AML-193 (cell line): ENCODE results near the gene TXNDC12.
A peak's percentile ranks its signal among the peaks of the same experiment; 100 is the strongest.
"Not testable (repeated sequence)": the region's sequence is repeated elsewhere in the genome, so short reads cannot be mapped to it uniquely, and the experiment has no call there.

Experiments
- DNase-seq, 2 experiments: peaks; one replicate each; lab custom pipeline; 2025; lab: John Stamatoyannopoulos, UW

The TXNDC12 gene

DNA sequence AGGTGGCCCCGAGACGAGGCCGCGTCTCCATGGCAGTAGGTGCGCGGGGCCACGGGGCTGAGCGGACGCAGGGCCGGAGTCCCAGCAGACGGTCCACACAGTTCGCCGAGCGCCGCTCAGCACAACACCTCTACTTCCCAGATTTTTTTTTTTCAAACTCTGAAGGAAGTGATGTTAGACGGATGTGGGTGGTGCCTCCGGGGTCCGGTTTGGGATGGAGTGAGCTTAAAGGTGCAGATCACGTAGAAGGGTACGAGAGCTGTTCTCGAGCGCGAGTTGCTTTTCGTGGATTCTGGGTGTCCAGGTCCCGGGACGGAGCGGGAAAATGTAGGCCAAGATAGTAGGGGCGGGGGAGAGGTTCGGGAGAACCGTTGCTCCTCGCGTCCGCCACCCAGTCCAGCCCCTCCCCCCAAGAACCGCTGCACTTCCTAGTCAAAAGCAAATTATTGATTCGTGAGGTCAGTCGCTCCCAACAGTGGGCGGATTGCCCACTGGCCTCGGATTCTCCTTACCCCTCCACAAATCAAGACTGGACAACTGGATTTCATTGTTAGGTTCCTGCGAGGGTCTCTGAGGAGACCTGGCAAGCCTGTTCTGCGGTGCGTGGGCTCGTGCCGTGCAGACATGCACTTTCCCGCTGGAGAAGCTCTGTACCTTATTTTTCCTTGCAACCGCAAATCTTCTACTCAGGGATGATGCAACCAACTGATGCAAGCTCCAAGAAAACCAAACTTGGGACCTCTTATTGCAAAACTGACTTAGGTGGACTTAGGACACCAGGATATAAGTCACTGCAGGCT is at the start of gene TXNDC12:
TXNDC12 (minus strand) TSS at position 126 of the 800 bp plus-strand sequence; CDS start at position 31, 95 bp downstream.
- peak; percentile 80 to 81 for DNase-seq

DNA sequence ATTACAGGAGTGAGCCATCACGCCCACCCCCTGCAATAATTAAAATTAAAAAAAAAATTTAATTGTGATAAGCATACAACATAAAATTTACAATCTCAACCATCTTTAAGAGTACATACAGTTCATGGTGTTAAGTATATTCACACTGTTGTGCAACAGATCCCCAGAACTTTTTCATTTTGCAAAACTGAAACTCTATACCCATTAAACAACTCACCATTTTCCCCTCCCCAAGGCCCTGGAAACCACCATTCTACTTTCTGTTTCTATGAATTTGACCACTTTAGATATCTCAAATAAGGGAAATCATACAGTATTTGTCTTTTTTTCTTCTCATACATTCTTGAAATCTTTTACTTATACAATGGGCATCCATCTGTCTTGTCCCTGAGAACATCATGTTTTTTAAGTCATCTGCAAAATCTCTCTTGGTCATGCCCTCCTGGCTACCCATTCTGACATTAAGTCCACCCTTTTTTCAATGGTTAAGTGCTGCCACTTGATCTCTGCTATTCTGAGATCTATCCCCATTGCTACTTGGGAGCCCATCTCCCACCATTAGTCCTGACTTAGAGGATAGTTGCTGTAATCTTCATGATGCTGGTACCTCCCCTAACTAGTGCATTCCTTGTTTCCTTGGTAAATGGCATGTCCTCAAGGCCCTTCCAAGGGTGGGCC is 47.5 kb upstream of the TXNDC12 start:
- no peak for DNase-seq

DNA sequence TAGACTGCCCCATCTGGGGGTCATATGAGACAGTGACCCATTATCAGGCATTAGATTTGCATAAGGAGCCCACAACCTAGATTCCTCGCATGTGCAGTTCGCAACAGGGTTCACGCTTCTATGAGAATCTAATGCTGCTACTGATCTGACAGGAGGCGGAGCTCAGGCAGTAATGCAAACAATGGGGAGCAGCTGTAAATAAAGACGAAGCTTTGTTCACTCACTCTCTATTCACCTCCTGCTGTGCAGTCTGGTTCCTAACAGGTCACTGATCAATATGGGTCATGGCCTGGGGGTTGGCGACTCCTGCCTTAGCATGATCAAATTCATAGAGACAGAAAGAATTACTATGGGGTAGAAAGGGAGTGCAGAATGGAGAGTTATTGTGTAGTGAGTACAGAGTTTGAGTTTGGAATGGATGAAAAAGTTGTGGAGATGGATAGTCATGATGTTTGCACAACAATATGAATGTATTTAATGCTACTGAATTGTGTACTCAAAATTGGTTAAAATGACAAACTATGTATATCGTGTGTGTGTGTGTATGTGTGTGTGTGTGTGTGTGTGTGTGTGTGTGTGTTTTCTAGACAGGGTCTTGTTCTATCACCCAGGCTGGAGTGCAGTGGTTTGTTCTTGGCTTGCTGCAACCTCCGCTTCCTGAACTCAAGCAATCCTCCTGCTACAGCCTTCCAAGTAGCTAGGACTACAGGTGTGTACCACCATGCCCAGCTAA is 43.3 kb upstream of the TXNDC12 start:
- no peak for DNase-seq

DNA sequence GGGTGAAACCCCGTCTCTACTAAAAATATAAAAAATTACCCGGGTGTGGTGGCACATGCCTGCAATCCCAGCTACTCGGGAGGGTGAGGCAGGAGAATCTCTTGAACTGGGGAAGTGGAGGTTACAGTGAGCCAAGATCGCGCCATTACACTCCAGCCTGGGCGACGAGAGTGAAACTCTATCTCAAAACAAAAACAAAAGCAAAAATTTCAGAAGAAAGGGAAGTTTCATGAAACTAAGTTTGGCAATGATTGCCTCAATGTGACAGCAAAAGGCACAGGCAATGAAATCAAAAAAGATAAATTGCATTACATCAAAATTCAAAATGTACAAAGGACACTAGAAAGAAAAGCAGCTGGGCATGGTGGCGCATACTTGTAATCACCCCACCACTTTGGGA is 41.2 kb upstream of the TXNDC12 start:
- no peak for DNase-seq

DNA sequence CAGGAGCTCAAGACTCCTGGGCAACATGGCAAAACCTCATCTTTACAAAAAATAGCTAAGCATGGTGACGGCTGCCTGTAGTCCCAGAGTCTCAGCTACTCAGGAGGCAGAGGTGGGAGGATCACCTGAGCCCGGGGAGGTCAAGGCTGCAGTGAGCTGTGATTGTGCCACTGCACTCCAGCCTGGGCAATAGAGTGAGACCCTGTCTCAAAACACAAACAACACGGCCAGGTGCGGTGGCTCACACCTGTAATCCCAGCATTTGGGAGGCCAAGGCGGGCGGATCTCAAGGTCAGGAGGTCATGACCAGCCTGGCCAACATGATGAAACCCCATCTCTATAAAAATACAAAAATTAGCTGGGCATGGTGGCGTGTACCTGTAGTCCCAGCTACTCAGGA is 39.3 kb upstream of the TXNDC12 start:
- DNase-seq = not testable (repeated sequence)

DNA sequence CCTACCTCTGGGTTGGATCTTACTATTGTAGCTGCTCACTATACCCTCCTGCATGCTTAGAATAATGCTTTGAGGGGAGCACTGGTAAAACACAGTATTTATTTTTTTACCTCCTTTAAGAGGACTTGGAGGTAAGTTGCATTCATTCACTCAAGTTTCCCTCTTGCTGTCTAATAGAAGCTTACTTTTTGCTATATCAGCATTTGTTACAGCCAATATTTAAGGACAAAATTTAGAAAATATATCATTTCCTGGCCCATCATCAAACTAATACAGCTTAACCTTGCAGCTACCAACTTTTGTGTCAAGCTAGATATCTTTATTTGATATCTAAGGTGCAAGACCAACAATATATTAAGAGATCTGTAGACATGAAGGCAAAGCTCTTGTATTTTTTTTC is 32.9 kb upstream of the TXNDC12 start:
- not testable (repeated sequence) for DNase-seq

DNA sequence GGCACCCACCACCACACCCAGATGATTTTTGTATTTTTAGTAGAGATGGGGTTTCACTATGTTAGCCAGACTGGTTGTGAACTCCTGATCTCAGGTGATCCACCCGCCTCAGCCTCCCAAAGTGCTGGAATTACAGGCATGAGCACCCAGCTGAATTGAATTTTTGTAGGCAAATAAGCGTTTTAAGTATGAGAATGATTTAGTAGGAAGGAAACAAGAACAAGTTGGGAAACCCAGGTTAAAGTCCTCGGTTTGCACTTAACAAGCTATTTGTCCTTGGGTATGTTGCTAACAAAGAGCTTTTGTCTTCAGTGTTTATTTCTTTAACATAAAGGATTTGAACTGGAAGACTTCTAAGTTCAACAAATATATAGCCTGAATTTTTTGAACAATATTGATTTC is 25.0 kb upstream of the TXNDC12 start:
- DNase-seq = no peak

DNA sequence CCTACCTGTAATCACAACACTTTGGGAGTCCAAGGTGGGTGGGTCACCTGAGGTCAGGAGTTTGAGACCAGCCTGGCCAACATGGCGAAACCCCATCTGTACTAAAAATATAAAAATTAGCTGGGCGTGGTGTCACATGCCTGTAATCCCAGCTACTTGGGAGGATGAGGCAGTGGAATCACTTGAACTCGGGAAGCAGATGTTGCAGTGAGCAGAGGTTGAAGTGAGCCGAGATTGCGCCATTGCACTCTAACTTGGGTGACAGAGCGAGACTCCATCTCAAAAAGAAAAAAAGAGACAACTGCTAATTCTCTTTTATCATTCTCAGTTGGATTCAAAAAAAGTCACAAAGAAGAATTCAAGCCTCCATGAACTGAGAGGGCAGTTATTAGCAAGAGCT is 22.3 kb upstream of the TXNDC12 start:
- not testable (repeated sequence) for DNase-seq

DNA sequence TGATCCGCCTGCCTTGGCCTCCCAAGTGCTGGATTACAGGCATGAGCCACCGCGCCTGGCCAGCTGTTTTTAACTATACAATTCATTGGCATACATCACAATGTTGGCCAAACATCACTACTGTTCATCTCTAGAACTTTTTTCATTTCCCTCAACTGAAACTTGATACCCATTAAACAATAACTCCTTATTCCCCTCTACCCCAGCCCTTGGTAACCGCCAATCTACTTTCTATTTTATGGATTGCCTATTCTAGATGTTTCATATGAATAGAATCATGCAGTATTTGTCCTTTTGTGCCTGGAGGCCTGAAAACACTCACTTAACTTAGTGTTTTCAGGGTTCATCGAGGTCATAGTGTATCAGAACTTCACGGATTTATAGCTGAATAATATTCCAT is 17.3 kb upstream of the TXNDC12 start:
- no peak for DNase-seq

DNA sequence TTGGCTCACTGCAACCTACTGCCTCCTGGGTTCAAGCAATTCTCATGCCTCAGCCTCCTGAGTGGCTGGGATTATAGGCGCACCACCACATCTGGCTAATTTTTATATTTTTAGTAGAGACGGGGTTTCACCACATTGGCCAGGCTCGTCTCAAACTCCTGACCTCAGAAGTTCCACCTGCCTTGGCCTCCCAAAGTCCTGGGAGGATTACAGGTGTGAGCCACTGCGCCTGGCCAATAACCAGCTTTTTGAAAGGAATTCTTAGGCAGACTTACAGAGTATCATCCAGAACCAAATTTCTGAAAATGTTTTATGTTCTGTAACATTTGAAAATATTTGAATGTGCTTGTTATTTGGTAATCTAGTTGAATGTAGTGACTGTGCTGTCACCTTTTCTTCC is 15.7 kb upstream of the TXNDC12 start:
- DNase-seq = no peak

DNA sequence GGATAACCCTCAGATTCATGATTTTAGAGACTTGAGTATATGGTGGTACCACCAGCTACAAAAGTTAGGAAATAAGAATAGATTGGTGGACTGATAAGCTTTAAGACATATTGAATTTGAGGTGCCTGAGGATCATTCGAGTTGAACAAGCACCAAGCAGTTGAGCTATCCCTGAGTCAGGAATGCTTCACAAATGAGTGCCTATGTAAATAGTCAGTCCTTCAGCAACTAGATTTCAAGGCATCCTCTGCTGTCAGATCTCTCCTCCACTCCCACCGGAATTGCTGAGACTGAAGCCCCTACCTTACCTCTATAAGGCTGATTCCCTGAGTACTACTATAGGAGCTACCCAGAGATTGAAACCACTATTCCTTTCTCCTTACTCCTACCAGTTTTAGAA is 8.2 kb upstream of the TXNDC12 start:
- no peak for DNase-seq

DNA sequence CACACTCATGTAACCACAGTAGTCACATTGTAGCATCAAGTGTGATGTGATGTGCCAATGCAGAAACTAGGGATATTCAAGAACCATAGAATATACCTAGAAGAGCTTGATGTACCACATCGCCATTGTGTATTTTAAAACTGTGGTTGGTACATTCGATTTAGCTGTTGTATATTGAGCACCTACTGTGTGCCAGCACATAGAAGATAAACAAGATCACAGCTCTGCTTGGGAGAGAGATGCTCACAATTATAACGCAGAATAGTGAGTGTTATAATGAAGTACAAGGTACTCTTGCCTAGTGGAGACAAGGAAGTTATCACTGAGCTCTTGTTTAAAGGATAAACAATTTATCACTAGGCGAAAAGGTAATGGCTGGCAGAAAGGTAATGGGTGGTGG is 5.8 kb upstream of the TXNDC12 start:
- DNase-seq = no peak

DNA sequence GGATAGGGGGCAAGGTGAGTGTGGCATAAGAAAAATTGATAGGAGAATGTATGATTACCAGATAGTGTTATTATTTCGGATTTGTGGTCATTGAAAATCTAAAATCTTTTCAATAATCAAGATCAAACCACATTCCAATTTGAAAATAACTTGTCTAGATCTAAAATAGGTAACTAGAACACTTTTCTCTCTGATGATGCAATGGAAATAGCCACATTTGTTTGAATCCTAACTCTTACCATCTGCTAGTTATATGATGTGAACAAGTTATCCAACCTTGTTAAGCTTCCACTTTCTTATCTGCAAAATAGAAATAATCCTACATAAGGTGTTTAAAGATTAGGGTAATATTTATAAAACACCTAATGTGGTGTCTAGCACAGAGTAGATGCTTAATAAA is 4.9 kb upstream of the TXNDC12 start:
- DNase-seq = no peak

DNA sequence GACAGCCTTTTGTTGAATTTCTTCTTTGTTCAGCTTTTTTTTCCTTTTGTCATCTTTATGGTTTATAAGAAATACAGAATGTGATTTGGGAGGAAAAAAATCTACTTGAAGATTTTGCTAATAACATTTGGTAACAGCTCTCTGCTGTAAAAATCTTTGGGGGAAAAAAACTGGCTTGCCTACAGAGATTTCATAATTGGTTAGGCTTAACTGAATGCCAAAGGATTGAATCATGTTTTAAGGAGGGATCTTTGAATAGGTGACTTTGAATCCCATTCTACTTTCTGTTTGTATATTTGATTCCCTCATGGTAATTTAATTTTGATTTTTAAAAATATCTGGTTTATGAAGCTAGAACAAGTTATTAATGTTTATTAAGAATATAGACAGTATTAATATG is 4.3 kb upstream of the TXNDC12 start:
- DNase-seq = no peak

DNA sequence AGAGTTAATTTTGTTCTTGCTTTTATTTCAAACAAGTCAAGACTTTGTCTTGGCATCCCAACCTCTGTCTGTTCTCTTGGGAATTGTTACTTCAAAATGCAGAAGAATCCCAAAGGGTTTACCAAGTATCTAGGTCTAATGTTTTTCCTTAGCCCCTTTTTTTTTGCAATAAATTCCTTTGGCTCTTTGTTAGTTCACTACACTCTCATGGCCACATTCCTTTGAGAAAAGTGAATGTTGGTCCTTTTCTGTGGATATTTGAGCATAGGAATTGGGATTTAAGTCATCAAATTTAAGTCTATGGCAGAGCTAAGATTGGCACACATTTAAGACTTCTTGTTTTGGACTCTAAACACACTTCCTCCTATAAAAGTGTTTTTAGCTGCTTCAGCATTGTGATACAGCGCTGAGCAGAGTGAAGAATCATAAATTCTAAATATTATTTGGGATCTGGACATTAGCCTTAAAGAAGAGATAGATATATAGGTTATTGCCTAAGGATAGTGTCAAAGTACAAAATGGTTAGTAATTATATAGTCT is 3.0 kb upstream of the TXNDC12 start:
- peak; percentile 13 to 16 for DNase-seq

DNA sequence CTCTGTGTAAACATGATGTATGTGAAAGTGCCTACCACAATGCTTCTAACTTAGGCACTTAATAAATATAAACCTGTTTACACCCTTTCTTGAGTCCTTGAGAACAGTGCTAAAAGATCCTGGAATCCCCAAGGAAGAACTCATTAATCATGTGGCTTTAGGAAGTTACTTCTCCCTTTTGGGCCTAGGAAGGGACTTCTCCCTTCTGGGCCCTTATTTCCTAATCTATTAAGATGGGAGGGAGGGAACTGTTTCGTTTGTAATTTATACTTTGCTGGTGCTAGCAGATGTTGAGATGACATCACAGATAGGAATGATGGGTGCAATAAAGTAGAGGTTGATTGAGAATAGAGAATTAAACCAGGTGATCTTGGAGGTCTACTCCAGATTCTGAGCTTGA is 2.3 kb upstream of the TXNDC12 start:
- peak; percentile 30 to 32 for DNase-seq

DNA sequence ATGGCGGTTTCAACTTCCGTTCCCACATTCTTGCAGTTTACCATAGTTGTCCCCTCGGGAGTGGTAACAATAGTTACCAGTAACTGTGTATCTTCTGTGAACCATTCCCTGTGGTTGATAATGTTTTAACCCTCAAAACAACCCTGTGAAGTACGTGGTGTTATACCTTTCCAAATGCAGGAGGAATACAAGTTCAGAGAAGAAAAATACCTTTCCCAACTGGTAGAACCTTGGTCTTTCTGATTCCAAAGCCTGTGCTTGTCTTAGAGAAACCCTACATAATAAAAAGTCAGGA is 1.9 kb upstream of the TXNDC12 start:
- no peak for DNase-seq

DNA sequence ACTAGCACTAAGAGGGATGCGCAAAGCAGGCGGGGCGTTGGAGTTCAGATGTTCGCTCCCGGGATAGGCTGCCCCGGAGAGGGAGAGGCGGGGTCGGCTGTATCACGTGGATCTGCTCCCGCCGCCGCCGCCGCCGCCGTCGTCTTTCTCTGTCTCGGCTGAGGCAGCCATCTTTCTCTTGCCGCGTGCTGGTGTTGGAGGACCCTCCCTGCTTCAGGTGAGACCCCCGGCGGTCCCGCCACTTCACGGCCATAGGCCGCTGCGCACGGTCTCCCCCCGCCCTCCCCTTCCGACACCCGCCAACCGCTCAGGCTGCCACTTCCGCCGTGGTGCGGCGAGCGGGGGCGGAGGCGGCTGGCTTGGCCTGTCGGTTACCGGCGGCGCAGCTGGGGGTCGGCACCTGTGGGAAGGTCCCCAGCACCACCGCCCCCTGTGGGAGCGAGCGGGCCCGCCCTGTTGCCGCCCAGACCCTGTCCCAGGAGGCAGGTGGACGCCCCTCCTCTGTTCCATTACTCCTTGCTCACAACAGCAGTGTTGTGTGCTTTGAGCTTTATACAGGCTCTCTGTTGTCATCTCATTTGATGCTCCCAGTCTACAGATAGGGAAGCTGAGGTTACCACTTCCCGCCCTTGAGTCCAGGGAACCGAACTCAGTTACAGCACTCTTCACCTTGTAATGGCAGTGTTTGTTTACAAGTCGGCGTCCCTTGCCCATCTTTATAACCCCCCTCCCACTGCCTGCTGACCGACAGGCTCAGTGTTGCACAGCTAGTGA is 1.4 kb upstream of the TXNDC12 start, which contains the start of gene BTF3L4:
BTF3L4 (plus strand) TSS at position 133 of the 774 bp plus-strand sequence. CDS start 3,553 bp downstream, outside the sequence.
- peak; percentile 87 to 89 for DNase-seq

DNA sequence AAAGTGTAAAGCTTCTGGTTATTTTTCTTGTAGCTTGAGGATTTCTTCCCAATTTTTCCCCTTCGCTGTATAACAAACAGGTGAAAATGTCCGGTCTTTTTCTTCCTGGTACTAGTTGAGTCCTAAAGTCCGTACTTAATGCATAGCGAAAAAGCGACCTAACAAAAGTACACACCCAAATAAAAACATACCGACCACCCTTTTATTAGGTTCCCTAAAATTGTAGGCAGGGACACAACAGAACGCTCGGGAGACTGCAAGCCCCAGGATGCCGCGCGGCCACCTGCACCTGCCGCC is 823 bp upstream of the TXNDC12 start:
- no peak for DNase-seq

DNA sequence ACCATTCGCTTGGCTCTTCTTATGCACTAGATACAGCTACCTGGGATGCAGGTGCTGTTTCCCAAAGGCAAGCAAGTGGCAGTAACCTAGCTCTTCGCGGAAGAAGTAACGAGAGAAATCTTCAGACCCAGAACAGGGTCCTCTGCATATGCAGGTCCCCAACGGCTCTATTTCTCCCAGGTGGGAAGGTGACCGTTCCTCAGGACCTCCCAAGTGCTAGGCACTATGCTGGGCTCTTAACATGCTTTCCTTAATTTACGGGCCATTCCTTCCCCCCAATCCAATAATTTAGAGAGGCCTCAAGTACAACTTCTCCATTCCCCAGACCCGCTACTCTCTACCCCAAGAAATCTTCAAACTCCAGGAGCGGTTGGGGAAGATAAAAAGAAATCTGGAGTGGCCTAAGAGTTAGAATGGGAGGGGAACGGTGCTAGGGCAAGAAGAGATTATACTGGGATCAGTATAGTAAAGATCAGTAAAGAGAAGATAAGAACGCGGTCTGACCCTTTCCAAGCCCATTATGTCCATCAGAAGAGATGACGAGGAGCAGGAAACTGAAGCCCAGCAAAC is 410 bp downstream of the TXNDC12 start:
- DNase-seq = peak in 1 of 2 experiments; percentile 28

DNA sequence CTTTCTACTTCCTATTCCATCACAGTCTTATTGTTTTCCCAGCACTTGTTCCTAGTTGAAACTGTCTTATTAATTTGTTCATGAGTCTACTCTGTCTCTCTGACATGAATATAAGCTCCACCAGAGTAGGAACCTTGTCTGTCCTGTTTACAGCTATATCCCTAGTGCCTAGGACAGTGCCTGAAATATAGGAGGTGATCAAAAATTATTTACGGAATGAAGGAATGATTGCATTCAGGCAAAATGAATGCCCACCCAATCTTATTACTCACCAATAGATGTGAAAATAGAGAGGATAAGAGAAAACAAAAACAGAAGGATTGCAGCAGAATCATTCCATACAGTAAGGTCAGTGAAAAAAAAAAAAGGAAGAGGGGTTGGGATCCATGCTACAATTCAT is 1.1 kb downstream of the TXNDC12 start:
- no peak for DNase-seq

DNA sequence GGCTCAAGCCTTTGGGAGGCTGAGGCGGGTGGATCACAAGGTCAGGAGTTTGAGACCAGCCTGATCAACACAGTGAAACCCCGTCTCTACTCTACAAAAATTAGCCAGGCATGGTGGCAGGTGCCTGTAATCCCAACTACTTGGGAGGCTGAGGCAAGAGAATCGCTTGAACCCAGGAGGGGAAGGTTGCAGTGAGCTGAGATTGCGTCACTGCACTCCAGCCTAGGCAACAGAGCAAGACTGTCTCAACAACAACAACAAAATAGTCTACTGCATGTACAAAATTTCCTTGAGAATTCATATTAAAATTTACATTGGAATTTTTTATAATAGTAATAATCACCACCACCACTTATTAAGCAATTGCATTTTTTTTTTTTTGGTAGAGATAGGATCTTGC is 5.7 kb downstream of the TXNDC12 start:
- not testable (repeated sequence) for DNase-seq
